GM21526 (cell line): ENCODE results near the gene ELK4.

ENCODE experiments used
- ATAC-seq: cut with Tn5 transposase; IDR thresholded peaks from one replicate; pipeline ENCODE4 v1.9.1; 2021; ENCODE audit warnings: moderate library complexity; ENCODE audit not compliant: unreplicated experiment, low FRiP score

Gene ELK4, protein sequence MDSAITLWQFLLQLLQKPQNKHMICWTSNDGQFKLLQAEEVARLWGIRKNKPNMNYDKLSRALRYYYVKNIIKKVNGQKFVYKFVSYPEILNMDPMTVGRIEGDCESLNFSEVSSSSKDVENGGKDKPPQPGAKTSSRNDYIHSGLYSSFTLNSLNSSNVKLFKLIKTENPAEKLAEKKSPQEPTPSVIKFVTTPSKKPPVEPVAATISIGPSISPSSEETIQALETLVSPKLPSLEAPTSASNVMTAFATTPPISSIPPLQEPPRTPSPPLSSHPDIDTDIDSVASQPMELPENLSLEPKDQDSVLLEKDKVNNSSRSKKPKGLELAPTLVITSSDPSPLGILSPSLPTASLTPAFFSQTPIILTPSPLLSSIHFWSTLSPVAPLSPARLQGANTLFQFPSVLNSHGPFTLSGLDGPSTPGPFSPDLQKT

DNA sequence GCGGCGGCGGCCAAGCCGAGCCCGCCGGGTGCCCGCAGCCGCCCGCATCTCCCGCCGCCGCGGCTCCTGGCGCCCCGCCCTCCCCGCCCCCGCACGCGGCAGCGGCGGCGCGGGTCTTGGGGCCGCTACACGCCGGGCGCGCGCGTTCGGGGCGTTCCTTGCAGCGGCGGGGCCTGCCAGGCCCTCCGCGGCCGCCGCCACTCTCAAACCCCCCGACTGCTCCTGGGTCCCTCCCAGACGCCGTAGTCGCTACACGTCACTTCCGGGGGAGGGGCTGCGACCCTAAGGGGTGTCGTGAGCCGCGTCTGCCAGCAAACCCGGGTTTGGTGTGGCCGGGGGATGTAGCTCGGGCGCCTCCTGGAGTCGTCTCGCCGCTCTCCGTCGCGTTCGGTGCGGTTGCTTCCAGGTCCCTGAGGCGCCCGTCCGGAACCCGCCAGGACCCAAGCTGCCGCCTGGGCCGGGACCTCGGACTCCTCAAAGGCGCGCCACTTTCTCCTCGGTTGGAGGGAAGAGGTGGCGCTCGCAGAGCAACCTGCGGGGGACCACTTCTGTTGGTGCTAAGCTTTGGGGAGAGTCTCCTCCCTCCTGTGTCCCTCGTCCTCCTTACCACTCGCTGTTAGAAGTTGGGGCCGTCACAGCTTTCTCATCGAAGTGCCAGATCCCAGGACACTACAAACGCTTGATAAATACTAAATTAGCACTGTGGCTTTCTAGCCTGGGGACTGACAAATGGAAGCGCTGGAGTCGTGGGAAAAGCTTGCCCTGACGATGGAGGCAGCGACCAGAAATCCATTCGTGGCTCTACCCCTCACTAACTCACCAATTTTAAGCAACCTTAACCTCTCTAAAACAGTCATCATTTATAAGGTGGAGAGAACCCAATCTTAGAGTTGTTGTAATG lies at the start of gene ELK4:
Gene ELK4, minus strand, starts transcription at position 244 of the 901 bp plus-strand sequence. CDS start 8,129 bp downstream, outside the sequence.
- ATAC-seq = peak; percentile 72

DNA sequence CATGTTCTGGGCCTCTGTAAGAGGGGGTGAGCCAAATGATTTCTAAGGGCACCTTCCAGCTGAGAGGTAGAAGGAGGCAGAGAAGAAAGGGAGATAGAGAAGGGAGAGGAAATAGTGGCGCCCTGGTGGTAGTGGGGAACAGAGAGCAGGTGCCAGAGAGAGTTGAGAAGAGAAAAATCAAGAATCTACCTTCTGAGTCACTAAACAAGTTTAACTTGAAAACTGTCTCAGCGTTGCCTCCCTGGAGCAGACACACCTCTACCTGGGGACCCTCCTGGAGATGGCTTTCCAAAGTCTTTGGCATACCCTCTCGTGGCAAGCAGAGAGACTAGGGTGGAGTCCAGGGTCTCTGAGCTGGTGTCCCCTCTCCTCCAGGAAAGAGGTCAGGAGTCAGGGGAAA lies 49.6 kb upstream of the ELK4 start:
- ATAC-seq = no peak

GRCh38 chr1:205680073-205680851 lies 48.5 kb upstream of the ELK4 start, which contains the start of gene SLC45A3:
TSS of gene SLC45A3 (minus strand) at chr1:205680509. CDS start at chr1:205664656, 15,853 bp downstream.
- no peak for ATAC-seq

GRCh38 chr1:205678286-205679111 lies 46.7 kb upstream of the ELK4 start:
- ATAC-seq = no peak

DNA sequence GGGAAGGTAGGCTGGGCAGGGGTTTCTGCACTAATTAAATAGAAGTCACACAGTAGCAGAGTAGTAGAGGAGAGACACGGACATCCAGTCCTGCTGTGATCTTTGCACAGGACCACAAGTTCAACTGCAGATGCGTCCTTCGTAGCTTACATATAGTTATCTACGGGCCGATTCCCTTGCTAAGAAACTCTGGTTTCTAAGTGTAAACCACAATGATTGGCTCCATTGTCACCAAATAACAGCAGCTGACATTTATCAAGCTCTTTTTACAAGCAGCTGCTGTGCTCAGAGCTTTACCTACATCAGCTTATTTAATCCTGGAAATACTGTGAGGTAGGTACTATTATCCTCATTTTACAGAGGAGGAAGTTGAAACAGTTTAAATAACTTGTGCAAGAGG lies 45.4 kb upstream of the ELK4 start:
- no peak for ATAC-seq

DNA sequence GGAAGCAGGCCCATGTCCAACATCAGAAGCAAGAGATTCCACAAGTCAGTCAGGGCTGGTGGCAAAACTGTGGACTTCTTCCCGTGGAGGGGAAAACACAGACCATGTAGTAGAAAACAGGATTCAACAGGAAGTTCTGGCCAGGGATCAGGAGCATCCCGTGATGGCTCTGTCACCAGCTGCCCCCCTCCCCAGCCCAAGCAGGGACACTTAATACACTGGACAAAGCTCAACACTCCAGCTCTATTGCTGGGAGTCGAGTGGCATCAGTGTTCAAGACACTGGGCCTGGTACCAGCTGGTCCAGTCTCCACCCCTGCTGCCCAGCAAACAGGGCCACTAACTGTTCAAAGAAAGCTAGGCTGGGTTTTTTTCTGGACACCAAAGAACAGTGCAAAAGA lies 44.8 kb upstream of the ELK4 start:
- no peak for ATAC-seq

GRCh38 chr1:205676002-205676401 lies 44.2 kb upstream of the ELK4 start:
- no peak for ATAC-seq

- ATAC-seq = no peak
Observed at GRCh38 chr1:205675247-205675646, 43.4 kb upstream of the ELK4 start.

- ATAC-seq = no peak
Observed at GRCh38 chr1:205672970-205673369, 41.2 kb upstream of the ELK4 start.

- no peak for ATAC-seq
Observed at GRCh38 chr1:205672395-205672889, 40.6 kb upstream of the ELK4 start.

DNA sequence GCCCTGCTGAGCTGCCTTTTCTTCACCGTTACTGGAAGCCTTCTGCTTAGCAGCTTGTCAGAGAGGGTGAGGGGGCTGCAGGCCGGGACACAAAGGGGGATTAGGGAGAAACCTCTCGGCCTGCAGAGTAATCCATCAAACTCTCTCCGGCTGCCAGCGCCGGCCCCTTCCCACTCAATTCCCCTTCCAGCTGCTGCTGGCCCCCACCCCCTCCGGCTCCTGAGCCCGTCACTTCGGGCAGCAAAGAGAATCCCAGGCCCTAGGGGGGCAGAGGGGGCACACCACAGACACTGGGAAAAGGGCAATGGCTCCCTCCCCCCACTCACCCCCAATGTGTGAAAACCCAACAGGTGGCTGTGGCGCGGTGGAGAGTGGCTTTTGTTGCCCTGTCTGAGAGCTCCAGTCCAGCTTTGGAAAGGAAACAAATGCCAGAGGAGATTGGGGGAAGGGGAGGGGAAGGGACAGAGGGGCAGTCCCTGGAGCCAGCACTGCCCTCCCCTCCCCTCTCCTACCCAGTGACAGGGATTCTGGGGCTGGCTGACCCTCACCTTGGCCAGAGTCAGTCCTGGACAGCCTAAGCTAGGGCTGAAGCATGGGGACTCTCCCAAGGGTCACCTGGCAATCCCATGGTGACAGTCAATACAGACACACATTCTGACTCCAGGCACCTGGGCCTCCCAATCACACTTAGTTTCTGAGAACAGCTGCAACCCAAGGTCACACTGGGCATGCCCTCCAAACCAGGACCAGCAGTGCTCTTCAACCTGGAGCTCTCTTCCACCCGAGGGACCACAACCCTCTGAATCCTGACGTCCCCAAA lies 39.0 kb upstream of the ELK4 start:
- no peak for ATAC-seq

- ATAC-seq = no peak
Observed at GRCh38 chr1:205670150-205670446, 38.3 kb upstream of the ELK4 start.

GRCh38 chr1:205669341-205670149 lies 37.7 kb upstream of the ELK4 start:
- ATAC-seq = no peak

- no peak for ATAC-seq
Observed at GRCh38 chr1:205668951-205669340, 37.1 kb upstream of the ELK4 start.

GRCh38 chr1:205667909-205668643 lies 36.3 kb upstream of the ELK4 start:
- no peak for ATAC-seq

DNA sequence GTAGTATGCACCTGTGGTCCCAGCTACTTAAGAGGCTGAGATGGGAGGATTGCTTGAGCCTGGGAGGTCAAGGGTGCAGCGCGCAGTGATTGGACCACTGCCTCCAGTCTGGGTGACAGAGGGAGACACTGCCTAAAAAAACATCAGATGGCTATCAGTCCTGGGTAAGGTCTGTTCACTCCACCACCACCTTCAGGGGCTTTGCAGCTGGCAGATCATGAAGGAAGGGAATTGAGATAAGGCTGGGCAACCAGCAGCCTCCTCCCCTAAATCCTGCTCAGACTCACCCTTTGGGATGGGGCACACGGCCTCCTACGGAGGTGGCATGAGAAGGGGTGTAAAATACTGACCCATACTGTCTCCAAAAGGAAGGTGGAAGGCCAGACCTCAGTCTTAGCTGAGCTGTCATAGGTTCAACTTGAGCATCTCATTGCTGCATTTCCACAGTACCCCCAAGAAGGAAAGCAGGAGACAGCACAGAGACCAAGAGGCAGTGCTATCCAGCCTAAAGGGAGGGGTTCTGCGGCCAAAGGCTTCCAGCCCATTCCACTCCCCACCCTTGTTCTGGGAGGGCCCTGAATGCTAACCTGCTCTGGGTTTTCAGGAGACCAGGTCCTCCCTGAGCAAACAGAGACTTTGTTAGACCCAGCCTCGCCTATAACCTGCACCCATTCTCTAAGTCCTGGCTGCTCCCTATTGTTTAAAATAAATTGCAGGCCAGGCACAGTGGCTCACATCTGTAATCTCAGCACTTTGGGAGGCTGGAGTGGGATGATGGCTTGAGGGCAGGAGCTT lies 34.8 kb upstream of the ELK4 start:
- no peak for ATAC-seq
